B cell (primary cell): ENCODE measurements around the gene GNG11. TPM values are rescaled to one million over a fixed set of nuclear protein-coding genes. Genes with fewer than 3 reads are reported as not detected.

ENCODE experiments used
- ATAC-seq: fragments of 200-7000 bp; cut with Tn5 transposase; one replicate; pipeline ENCODE4 v1.10.0; 2021; ENCODE audit warnings: low read depth, mild to moderate bottlenecking, moderate number of reproducible peaks, moderate library complexity
- CTCF ChIA-PET: fragments of 350-600 bp; sonication (Branson Sonifier 250); formaldehyde crosslinking; loops from one replicate; lab custom pipeline; 2021; ENCODE audit warnings: antibody characterized with exemption, inconsistent platforms; lab: Charles Lee
- POLR2A ChIA-PET: fragments of 350-600 bp; sonication (Branson Sonifier 250); formaldehyde crosslinking; loops from one replicate; lab custom pipeline; 2021; ENCODE audit warnings: antibody characterized with exemption; lab: Charles Lee
- DNase-seq: peaks from one replicate; pipeline ENCODE4 v3.0.0; 2013
- H2AFZ ChIP-seq: 2 replicates; pipeline ENCODE4 v1.6.1; 2012; ENCODE audit warnings: mild to moderate bottlenecking, low read depth, low read length; ENCODE audit not compliant: insufficient read depth, poor library complexity, severe bottlenecking
- H3K27ac ChIP-seq, 2 donors: 1 replicate in 1 of 2; 2 replicates in 1 of 2; pipeline ENCODE4 v1.5.1; 2012 to 2013; ENCODE audit warnings: low read length in 2 of 2, mild to moderate bottlenecking in 2 of 2, moderate library complexity in 1 of 2
- H3K27me3 ChIP-seq, 4 experiments: fragments of 200-600 bp in 1 of 4; sonication (generic) in 1 of 4; replicated peaks in 1 of 4; 1 replicate in 2 of 4; 2 replicates in 2 of 4; pipeline versions ENCODE4 v1.6.1 to v1.7.0; 2013 to 2016; ENCODE audit warnings: low read length in 3 of 4, mild to moderate bottlenecking in 2 of 4, mixed read lengths in 1 of 4, moderate library complexity in 1 of 4; ENCODE audit not compliant: insufficient read depth in 4 of 4, control insufficient read depth in 3 of 4; ENCODE audit errors: control extremely low read depth in 1 of 4
- H3K36me3 ChIP-seq, 2 experiments: replicated peaks in 1 of 2; 1 replicate in 1 of 2; 2 replicates in 1 of 2; pipeline versions ENCODE4 v1.6.1 to v1.7.1; 2013; ENCODE audit warnings: low read length in 1 of 2; ENCODE audit not compliant: insufficient read depth in 2 of 2, control insufficient read depth in 1 of 2; ENCODE audit errors: control extremely low read depth in 1 of 2, extremely low read depth in 1 of 2
- H3K4me1 ChIP-seq, 2 donors: fragments of 200-600 bp in 1 of 2; sonication (generic) in 1 of 2; 1 replicate in 1 of 2; 2 replicates in 1 of 2; pipeline versions ENCODE4 v1.5.1 to v1.6.1; 2013 to 2017; ENCODE audit warnings: low read length in 2 of 2; ENCODE audit not compliant: control insufficient read depth in 2 of 2, insufficient read depth in 2 of 2
- H3K4me2 ChIP-seq: replicated peaks from 2 replicates; pipeline ENCODE3; 2012; ENCODE audit warnings: mild to moderate bottlenecking, low read depth, low read length; ENCODE audit not compliant: poor library complexity, severe bottlenecking
- H3K4me3 ChIP-seq, 5 experiments: fragments of 200-600 bp in 1 of 5; sonication (generic) in 1 of 5; 1 replicate in 3 of 5; 2 replicates in 2 of 5; pipeline versions ENCODE4 v1.5.1 to v1.7.0; 2011 to 2016; ENCODE audit warnings: low read length in 4 of 5, mild to moderate bottlenecking in 4 of 5, low read depth in 2 of 5, control low read depth in 1 of 5, moderate library complexity in 1 of 5; ENCODE audit not compliant: insufficient read depth in 1 of 5; ENCODE audit errors: control extremely low read depth in 1 of 5, extremely low read depth in 1 of 5
- H3K79me2 ChIP-seq: fragments of 200-600 bp; sonication (generic); one replicate; pipeline ENCODE4 v1.6.0; 2016; ENCODE audit warnings: low read length; ENCODE audit not compliant: control insufficient read depth, insufficient read depth
- H3K9ac ChIP-seq: fragments of 200-600 bp; sonication (generic); 2 replicates; pipeline ENCODE4 v1.6.1; 2017; ENCODE audit warnings: mild to moderate bottlenecking, low read length, moderate library complexity
- H3K9me3 ChIP-seq, 3 donors: one replicate each; pipeline versions ENCODE4 v1.6.1 to v1.7.1; 2013; ENCODE audit warnings: low read length in 2 of 3; ENCODE audit not compliant: control insufficient read depth in 2 of 3, insufficient read depth in 1 of 3; ENCODE audit errors: control extremely low read depth in 1 of 3
- H4K20me1 ChIP-seq: 2 replicates; pipeline ENCODE4 v1.6.0; 2012; ENCODE audit warnings: mild to moderate bottlenecking, low read length; ENCODE audit not compliant: insufficient read depth, control insufficient read depth, poor library complexity, severe bottlenecking
- H3K27ac Mint-ChIP-seq: one replicate; pipeline ENCODE4 v1.8.0; 2021; ENCODE audit warnings: mixed read lengths
- H3K27me3 Mint-ChIP-seq: one replicate; pipeline ENCODE4 v1.8.0; 2021; ENCODE audit warnings: mixed read lengths
- H3K4me1 Mint-ChIP-seq: one replicate; pipeline ENCODE4 v1.8.0; 2021; ENCODE audit warnings: mixed read lengths
- H3K4me3 Mint-ChIP-seq: one replicate; pipeline ENCODE4 v1.8.0; 2021; ENCODE audit warnings: mixed read lengths
- H3K9me3 Mint-ChIP-seq: one replicate; pipeline ENCODE4 v1.8.0; 2022; ENCODE audit warnings: mixed read lengths; ENCODE audit not compliant: insufficient read depth
- CTCF ChIP-seq: fragments of 200-600 bp; IDR thresholded peaks from one replicate; pipeline ENCODE4 v1.8.0; 2022; ENCODE audit warnings: antibody characterized with exemption, mild to moderate bottlenecking
- EZH2 ChIP-seq: IDR thresholded peaks from 2 replicates; pipeline ENCODE4 v1.6.1; 2012; ENCODE audit warnings: borderline replicate concordance, low read depth, mild to moderate bottlenecking, moderate library complexity, low read length; ENCODE audit not compliant: insufficient read depth, poor library complexity, severe bottlenecking
- WGBS: methylation state at CpG from one replicate; pipeline ENCODE4 v1.1.5; 2013; ENCODE audit warnings: missing lambda C conversion rate; ENCODE audit not compliant: insufficient coverage; 5-methylcytosine and 5-hydroxymethylcytosine counted together
- intact Hi-C: fragments of 100-400 bp; cut with micrococcal nuclease; formaldehyde crosslinking; loops from one replicate; pipeline ENCODE4 v1.10.0; 2022
- polyA minus RNA-seq: library from RNA; depleted of rRNA, polyadenylated mRNA; stranded (reverse); fragments of >200 nt; gene quantifications from 2 replicates; pipeline ENCODE4 v1.2.3, GENCODE V29; 2012
- polyA plus RNA-seq: library from polyadenylated mRNA; depleted of rRNA; stranded (reverse); fragments of >200 nt; gene quantifications from 2 replicates; pipeline ENCODE4 v1.2.3, GENCODE V29; 2012
- total RNA-seq, 2 donors: library from RNA; stranded (reverse); fragments of 120-200 nt in 1 of 2; gene quantifications; 1 replicate in 1 of 2; 2 replicates in 1 of 2; pipeline versions ENCODE4 v1.2.3 to v1.2.4, GENCODE V29; 2013 to 2022

The GNG11 gene
- total RNA-seq: 1.6 and 1.7 TPM in 2 replicates
- 11.6 TPM for total RNA-seq (2013)
- 0.37 and 1.3 TPM in 2 replicates for polyA plus RNA-seq
- polyA minus RNA-seq: 0.43 and 2.4 TPM in 2 replicates

DNA sequence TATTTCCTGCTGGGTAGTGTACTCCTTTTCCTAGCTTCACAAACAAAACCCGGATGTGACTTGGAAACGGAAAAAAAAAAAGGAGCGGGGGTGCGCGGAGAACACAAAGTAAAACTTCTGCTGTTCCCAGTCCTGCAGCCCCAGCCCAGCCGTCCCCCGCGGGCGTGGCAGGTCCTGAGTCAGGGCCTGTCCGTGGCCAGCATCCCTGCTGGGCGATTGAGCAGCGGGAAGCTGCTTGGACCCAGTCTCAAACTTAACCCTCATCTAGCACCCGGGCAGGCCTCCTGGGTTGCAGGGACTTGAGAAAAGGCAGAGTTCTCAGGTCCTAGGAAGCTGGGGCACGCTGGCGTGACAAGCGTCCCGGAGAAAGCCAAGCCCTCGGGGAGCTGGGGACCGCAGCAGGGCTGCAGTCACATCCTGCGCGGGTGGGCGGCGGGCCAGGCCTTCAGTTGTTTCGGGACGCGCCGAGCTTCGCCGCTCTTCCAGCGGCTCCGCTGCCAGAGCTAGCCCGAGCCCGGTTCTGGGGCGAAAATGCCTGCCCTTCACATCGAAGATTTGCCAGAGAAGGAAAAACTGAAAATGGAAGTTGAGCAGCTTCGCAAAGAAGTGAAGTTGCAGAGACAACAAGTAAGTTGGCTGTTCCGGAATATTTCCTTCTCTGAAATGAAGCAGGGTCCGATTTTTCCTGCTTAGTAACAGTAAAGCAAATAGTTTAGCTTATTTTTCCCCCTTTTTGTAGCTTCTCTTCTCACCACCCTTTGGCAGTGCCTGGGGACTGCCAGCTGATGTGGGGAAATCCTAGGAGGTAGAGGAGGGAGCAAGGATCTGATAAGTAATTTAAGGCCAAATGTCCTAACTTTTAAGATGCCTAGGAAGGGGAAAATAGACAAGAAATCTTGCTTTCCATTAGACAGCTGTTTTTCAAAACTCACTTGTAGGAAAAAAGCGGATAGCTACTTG is at the start of gene GNG11:
Gene GNG11, plus strand, starts transcription at position 129 of the 960 bp plus-strand sequence. Its CDS starts 403 bp downstream, at position 532.
- H4K20me1 ChIP-seq: no peaks in the 10 kb centered on the region
- H3K27ac Mint-ChIP-seq: peak within 1 kb of the TSS; percentile 86
- CTCF ChIA-PET: interaction anchor here (0.6 to 3.3 kb wide), 12 partner anchors 15 to 676 kb away, joined by 3 to 22 read pairs (median 4); partner anchors contain the start of gene COL1A2
- H3K79me2 ChIP-seq: no peaks in the 10 kb centered on the region
- POLR2A ChIA-PET: interaction anchor here (0.6 to 0.7 kb wide), 2 partner anchors 128 to 240 kb away, joined by 4 to 5 read pairs; no protein-coding TSS in a partner anchor
- peaks cover 13 to 14% of the 10 kb centered on the region in 2 donors for H3K4me1 ChIP-seq
- H3K27ac ChIP-seq: peak within 1 kb of the TSS in 1 of 2 donors; percentile 73
- H3K36me3 ChIP-seq: no peaks in the 10 kb centered on the region
- peak within 1 kb of the TSS; percentile 89 for H3K4me2 ChIP-seq
- no peaks in the 10 kb centered on the region for H3K9me3 Mint-ChIP-seq
- peak within 1 kb of the TSS; percentile 87 for H2AFZ ChIP-seq
- peaks cover 0 to 6% (median 0%) of the 10 kb centered on the region in 4 experiments for H3K27me3 ChIP-seq
- TF ChIP-seq CTCF (no peak), EZH2 (no peak)
- H3K4me3 Mint-ChIP-seq: peak within 1 kb of the TSS; percentile 88
- H3K4me3 ChIP-seq: peak within 1 kb of the TSS; percentile 53 to 83 (median 76)
- H3K9ac ChIP-seq: peak within 1 kb of the TSS; percentile 78
- ATAC-seq (peak; percentile 79), DNase-seq (peak; percentile 59)
- H3K4me1 Mint-ChIP-seq: peaks cover 23% of the 10 kb centered on the region
- intact Hi-C loops: loop anchor here (5.0 kb wide), 1 partner anchor 165 kb away; no protein-coding TSS in a partner anchor
- peaks cover 13% of the 10 kb centered on the region for H3K27me3 Mint-ChIP-seq
- under 1% methylated on average over 31 of the region's 39 CpGs for WGBS
- H3K9me3 ChIP-seq: no peaks in the 10 kb centered on the region
